ENCODE measurements around the gene BBX. TPM values are rescaled to one million over a fixed set of nuclear protein-coding genes. Genes with fewer than 3 reads are reported as not detected.

The BBX gene
- total and polyA plus RNA-seq, 2 of the 4 experiments (the other 2 are of a cell fraction): 13.6 to 107 TPM

- 60% methylated on average over 1 of the region's 3 CpGs; no CpG with 5 or more reads in 1 of the 2 experiments for WGBS, 2 experiments (ENCODE audit: extremely low coverage in 2 of 2, insufficient read length in 1 of 2)
- dilution Hi-C loops (cut with HindIII; ENCODE audit: low sequenced_read_pairs, unreplicated experiment) (no loop called here), in situ Hi-C loops (cut with MboI; ENCODE audit: low sequenced_read_pairs) (no loop called here), intact Hi-C loops (cut with micrococcal nuclease) (no loop called here)
- no peak overlapping the region for H3K4me3 ChIP-seq (ENCODE audit: insufficient read depth, low read depth, low read length)
- no peak overlapping the region for H3K23ac ChIP-seq (ENCODE audit: low read depth, low read length)
- no peak for DNase-seq
- ChIA-PET POLR2A (ENCODE audit: unreplicated experiment) (no interaction called here), CTCF (no interaction called here)
- no peak overlapping the region for H3K4me2 ChIP-seq (ENCODE audit: low read depth, low read length)
- no peak overlapping the region for H2BK15ac ChIP-seq (ENCODE audit: low read depth, low read length)
- no peak for ATAC-seq (ENCODE audit: low read depth)
- no peak overlapping the region for H2BK5ac ChIP-seq (ENCODE audit: low read depth, low read length, poor library complexity, severe bottlenecking)
- no peak overlapping the region for H4K91ac ChIP-seq (ENCODE audit: insufficient read depth, low read depth, low read length)
- H3K56ac ChIP-seq (ENCODE audit: extremely low read depth, insufficient read depth, low read length): no peak overlapping the region
- no peaks in the 10 kb centered on the region for H3K4me1 ChIP-seq (ENCODE audit: control insufficient read depth, insufficient read depth, low read length)
- no peaks in the 10 kb centered on the region for H3K36me3 ChIP-seq (ENCODE audit: control insufficient read depth, insufficient read depth, low read length)
- peaks cover 3 to 10% of the 10 kb centered on the region in 2 experiments; a peak in 2 of 4 replicates for H3K79me1 ChIP-seq (ENCODE audit: low read depth in 1 of 2, low read length in 2 of 2)
- no peaks in the 10 kb centered on the region for H3K9me1 ChIP-seq (ENCODE audit: insufficient read depth, low read length)
- H3K9ac ChIP-seq (ENCODE audit: low read depth, low read length): no peak overlapping the region
- no peak for TF ChIP-seq ELK1 (IDR thresholded peaks at IDR 0.05; ENCODE audit: borderline replicate concordance, low read depth, low read length)
- TF ChIP-seq NFE2L2 (IDR thresholded peaks at IDR 0.05; ENCODE audit: low read depth, low read length): no peak
- no peak for TF ChIP-seq FOS (IDR thresholded peaks at IDR 0.05; ENCODE audit: low read depth, low read length)
- no peak for TF ChIP-seq USF2 (IDR thresholded peaks at IDR 0.05; ENCODE audit: low read depth, low read length)
- TF ChIP-seq CTCF (conservative IDR thresholded peaks at IDR 0.05; ENCODE audit: low read depth, low read length): no peak
- TF ChIP-seq RFX5 (IDR thresholded peaks at IDR 0.05; ENCODE audit: low read depth, low read length): no peak
- no peak for TF ChIP-seq MXI1 (IDR thresholded peaks at IDR 0.05; ENCODE audit: borderline replicate concordance, low read depth, low read length)
- no peak for TF ChIP-seq SMC3 (IDR thresholded peaks at IDR 0.05; ENCODE audit: low read depth, low read length)
- no peak for TF ChIP-seq RAD21 (IDR thresholded peaks at IDR 0.05; ENCODE audit: low read length)
- no peak for TF ChIP-seq CHD1 (IDR thresholded peaks at IDR 0.05; ENCODE audit: low read depth, low read length)
- no peak for TF ChIP-seq CEBPB (IDR thresholded peaks at IDR 0.05; ENCODE audit: low read depth, low read length)
- no peak overlapping the region for H4K5ac ChIP-seq (ENCODE audit: low read depth, low read length)
- no TSS peak for BruUV-seq (replicated peaks)
- no peaks in the 10 kb centered on the region for H3K27me3 ChIP-seq (ENCODE audit: control insufficient read depth, insufficient read depth, low read length)
- H3K4ac ChIP-seq (ENCODE audit: low read depth, low read length): no peak overlapping the region
- no peak overlapping the region for H2AK5ac ChIP-seq (ENCODE audit: low read depth, low read length)
- no peak overlapping the region for H3K27ac ChIP-seq (ENCODE audit: insufficient read depth, low read length)
- H2AFZ ChIP-seq (replicated peaks; ENCODE audit: low read length, poor library complexity): no peak overlapping the region
- H3K14ac ChIP-seq (replicated peaks; ENCODE audit: low read depth, low read length): no peak overlapping the region
- no peak overlapping the region for H2BK20ac ChIP-seq (ENCODE audit: low read depth, low read length)
- H2AK9ac ChIP-seq (replicated peaks; ENCODE audit: low read depth, low read length, poor library complexity): no peak overlapping the region
- H2BK120ac ChIP-seq (ENCODE audit: low read depth, low read length): no peak overlapping the region
- no peaks in the 10 kb centered on the region for H3K9me3 ChIP-seq (ENCODE audit: control insufficient read depth, insufficient read depth, low read length)
- H4K8ac ChIP-seq (ENCODE audit: low read depth in 2 of 2, low read length in 2 of 2): no peak overlapping the region
- no peaks in the 10 kb centered on the region for H4K20me1 ChIP-seq (ENCODE audit: insufficient read depth, low read length)
- no peak overlapping the region for H3K18ac ChIP-seq (ENCODE audit: low read depth, low read length)
These were observed 32.6 kb downstream of the BBX start for GRCh38 chr3:107555359-107555758.

Data from IMR-90 (cell line).